ENCODE measurements around the gene CNGA1.
A peak's percentile ranks its signal among the peaks of the same experiment; 100 is the strongest.
"Not testable (repeated sequence)": the region's sequence is repeated elsewhere in the genome, so short reads cannot be mapped to it uniquely, and the experiment has no call there.

Gene CNGA1

DNA sequence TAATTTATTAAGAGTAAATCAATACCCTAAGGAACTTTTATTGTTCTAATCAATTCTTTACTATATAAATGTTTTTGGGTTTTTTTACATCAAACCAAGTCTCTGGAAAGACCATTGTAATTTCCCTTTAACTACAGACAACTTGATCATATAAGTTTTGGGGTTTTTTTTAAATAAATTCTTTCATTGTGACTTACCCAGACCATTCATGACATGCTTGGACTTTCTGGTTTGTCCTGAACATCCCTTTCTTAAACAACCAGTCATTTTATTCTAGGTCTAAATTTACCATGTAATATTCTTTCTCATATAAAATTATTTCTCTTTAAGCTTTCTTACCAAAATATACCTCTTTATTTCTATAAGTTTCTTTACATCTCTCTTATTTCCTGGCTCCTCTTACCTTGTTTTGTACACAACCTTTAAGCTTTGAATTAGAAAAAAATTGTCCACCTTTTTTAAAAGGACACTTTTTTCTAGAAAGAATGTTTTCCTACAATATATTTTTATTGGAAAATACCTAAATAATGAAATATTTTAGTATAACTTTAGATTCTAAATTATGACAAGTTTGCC, 8.4 kb downstream of the CNGA1 start:
- TF ChIP-seq, protein P1, sequence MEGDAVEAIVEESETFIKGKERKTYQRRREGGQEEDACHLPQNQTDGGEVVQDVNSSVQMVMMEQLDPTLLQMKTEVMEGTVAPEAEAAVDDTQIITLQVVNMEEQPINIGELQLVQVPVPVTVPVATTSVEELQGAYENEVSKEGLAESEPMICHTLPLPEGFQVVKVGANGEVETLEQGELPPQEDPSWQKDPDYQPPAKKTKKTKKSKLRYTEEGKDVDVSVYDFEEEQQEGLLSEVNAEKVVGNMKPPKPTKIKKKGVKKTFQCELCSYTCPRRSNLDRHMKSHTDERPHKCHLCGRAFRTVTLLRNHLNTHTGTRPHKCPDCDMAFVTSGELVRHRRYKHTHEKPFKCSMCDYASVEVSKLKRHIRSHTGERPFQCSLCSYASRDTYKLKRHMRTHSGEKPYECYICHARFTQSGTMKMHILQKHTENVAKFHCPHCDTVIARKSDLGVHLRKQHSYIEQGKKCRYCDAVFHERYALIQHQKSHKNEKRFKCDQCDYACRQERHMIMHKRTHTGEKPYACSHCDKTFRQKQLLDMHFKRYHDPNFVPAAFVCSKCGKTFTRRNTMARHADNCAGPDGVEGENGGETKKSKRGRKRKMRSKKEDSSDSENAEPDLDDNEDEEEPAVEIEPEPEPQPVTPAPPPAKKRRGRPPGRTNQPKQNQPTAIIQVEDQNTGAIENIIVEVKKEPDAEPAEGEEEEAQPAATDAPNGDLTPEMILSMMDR (conservative IDR thresholded peaks at IDR 0.05) = no peak
- no peak overlapping the region for H3K27ac ChIP-seq

DNA sequence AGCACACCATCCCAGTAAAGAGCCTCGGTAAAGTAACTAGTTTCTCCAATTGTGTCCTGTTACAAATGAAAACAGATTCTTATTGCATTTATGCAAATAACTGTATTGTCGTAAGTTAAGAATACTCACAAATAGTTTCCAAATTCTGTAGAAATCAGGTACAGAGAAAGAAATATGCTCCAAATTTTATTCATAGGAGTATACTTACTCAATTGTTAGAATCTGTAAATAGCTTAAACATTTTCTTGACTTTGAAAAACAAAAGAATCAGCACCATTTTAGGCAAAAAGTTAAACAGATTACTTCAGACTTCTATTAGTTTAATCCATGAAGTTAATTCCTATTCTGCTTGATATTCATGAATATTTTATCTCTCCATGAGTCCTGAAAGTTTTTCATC, 10.7 kb downstream of the CNGA1 start:
- TF ChIP-seq, protein P1 (conservative IDR thresholded peaks at IDR 0.05) = no peak
- no peak overlapping the region for H3K27ac ChIP-seq

DNA sequence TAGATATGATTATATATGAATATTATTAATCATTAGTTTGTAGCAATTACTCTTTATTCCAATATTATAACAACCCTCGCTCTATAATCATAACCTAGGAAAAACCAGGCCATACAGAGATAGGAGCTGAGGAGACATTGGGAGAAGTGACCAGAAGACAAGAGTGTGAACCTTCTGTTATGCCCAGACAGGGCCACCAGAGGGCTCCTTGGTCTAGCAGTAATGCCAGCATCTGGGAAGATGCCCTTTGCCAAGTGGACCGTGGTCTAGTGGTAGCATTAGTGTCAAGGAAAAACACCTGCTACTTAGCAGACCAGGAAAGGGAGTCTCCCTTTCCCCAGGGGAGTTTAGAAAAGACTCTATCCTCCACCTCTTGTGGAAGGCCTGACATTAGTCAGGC, 12.9 kb downstream of the CNGA1 start:
- not testable (repeated sequence) for H3K27ac ChIP-seq
- TF ChIP-seq, protein P1 (conservative IDR thresholded peaks at IDR 0.05) = peak; percentile 64

DNA sequence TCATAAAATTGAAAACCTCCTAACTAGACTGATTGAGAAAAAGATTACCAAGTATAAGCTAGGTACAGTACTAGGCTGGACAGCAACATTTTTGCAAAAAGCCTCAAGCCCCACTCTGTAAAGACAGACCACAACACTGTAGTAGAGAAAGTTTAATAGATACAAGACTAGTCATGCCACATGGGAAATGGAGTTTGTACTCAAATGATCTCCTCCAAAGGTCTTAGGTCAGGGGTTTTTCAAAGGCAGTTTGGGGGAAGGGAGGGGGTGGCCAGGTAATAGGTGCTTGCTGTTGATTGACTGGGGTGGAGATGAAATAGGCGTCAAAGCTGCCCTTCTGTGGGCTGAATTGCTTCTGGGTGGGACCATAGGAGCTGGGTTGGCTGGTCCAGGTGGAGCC, 14.2 kb downstream of the CNGA1 start:
- TF ChIP-seq, protein P1 (conservative IDR thresholded peaks at IDR 0.05) = no peak
- H3K27ac ChIP-seq = no peak overlapping the region

DNA sequence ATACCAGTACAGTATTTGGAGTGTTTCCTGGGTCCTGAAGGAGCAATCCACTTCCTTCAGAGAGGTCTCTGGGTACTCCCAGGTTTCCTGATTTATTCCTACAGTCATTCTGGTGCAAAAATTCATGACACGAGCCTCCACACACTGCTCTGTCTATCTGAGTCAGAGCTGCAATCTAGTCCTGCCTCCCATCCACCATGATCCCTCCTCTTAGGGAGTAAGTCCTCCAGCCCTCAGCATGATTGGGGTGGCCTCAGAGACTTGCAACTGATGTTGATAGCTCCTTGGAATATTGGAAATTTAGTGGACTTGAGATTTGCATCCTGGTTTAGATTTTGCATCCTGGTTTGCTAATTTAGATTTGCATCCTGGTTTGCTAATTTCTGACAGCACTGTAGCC, 20.5 kb downstream of the CNGA1 start:
- TF ChIP-seq, protein P1 (conservative IDR thresholded peaks at IDR 0.05) = no peak
- H3K27ac ChIP-seq = no peak overlapping the region

DNA sequence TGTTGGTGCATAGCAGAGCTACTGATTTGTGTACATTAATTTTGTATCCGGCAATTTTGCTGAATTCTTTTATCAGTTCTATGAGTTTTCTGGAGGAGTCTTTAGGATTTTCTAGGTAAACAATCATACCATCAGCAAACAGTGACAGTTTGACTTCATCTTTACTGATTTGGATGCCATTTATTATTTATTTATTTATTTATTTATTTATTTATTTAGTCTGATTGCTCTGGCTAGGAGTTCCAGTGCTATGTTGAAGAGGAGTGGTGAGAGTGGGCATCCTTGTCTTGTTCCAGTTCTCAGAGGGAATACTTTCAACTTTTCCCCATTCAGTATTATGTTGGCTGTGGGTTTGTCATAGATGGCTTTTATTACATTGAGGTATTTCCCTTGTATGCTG, 24.0 kb downstream of the CNGA1 start:
- H3K27ac ChIP-seq = not testable (repeated sequence)

DNA sequence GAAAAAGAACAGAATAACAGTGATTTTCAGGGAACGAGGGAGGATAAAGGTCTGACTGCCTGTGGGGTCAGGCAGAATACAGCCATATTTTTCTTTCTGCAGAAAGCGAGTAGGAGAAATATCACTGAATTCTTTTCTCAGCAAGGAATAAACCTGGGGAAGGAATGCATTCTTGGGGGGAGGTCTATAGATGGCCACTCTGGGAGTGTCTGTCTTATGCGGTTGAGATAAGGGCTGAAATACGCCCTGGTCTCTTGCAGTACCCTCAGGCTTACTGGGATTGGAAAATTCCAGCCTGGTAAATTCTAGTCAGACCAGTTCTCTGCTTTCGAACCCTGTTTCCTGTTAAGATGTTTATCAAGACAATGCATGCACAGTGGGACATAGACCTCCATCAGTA, 26.3 kb downstream of the CNGA1 start:
- TF ChIP-seq, protein P1 (conservative IDR thresholded peaks at IDR 0.05) = no peak
- no peak overlapping the region for H3K27ac ChIP-seq

DNA sequence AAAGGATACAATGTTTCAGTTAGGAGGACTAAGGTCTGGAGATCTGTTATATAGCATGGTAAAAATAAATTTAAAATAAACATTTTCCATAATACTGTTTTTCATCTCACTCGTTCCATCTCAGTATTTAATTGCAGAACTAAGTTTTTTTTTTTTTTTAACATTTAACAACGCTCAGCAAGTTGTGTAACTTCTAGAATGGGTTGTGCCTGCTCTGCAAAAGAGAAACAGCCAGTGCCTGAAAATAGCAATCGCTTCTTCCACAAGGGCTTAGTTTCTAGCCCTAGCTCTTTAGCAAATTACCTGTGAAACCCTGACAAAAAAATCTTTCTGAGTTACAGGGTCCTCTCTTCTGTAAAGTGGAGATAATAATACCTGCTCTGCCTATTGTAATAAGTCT, 41.9 kb downstream of the CNGA1 start:
- TF ChIP-seq, protein P1 (conservative IDR thresholded peaks at IDR 0.05) = no peak
- H3K27ac ChIP-seq = no peak overlapping the region
